HFF-Myc (cell line): ENCODE data around the gene KIAA1210.

Source experiments
- DNase-seq: peaks from one replicate; pipeline ENCODE4 v3.0.0-alpha.2; 2011; ENCODE audit warnings: low read depth; ENCODE audit errors: extremely low read depth
- H3K4me3 ChIP-seq: replicated peaks from 2 replicates; pipeline ENCODE4 v1.5.1; 2011; ENCODE audit warnings: low read depth, mild to moderate bottlenecking, control low read depth, low read length
- TF ChIP-seq, protein P1 (sequence below): IDR thresholded peaks from 2 replicates; pipeline ENCODE4 v1.5.1; 2012; ENCODE audit warnings: mild to moderate bottlenecking, low read depth, low read length, control low read depth; ENCODE audit errors: missing control alignments

Gene KIAA1210

DNA sequence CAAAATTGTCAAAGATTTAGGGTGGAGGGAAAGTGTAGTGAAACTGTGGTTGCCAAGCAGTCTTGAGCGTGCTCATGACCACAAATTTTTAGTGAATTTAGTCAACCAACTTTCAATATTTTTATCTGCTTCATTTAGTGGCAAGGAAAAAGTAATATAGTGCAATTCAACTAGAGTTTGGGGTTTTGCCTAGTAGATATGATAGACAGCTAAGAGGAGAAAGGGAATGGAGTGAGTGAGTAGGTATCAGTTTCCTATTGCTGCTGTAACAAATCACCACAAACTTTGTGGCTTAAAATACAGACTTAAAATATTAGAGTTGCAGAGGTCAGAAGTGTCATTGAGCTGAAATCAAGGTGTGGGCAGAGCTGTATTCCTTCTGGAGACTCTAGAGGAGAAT, 58.5 kb downstream of the KIAA1210 start:
- no peak for DNase-seq
- TF ChIP-seq, protein P1, sequence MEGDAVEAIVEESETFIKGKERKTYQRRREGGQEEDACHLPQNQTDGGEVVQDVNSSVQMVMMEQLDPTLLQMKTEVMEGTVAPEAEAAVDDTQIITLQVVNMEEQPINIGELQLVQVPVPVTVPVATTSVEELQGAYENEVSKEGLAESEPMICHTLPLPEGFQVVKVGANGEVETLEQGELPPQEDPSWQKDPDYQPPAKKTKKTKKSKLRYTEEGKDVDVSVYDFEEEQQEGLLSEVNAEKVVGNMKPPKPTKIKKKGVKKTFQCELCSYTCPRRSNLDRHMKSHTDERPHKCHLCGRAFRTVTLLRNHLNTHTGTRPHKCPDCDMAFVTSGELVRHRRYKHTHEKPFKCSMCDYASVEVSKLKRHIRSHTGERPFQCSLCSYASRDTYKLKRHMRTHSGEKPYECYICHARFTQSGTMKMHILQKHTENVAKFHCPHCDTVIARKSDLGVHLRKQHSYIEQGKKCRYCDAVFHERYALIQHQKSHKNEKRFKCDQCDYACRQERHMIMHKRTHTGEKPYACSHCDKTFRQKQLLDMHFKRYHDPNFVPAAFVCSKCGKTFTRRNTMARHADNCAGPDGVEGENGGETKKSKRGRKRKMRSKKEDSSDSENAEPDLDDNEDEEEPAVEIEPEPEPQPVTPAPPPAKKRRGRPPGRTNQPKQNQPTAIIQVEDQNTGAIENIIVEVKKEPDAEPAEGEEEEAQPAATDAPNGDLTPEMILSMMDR, result no peak
- no peak overlapping the region for H3K4me3 ChIP-seq

DNA sequence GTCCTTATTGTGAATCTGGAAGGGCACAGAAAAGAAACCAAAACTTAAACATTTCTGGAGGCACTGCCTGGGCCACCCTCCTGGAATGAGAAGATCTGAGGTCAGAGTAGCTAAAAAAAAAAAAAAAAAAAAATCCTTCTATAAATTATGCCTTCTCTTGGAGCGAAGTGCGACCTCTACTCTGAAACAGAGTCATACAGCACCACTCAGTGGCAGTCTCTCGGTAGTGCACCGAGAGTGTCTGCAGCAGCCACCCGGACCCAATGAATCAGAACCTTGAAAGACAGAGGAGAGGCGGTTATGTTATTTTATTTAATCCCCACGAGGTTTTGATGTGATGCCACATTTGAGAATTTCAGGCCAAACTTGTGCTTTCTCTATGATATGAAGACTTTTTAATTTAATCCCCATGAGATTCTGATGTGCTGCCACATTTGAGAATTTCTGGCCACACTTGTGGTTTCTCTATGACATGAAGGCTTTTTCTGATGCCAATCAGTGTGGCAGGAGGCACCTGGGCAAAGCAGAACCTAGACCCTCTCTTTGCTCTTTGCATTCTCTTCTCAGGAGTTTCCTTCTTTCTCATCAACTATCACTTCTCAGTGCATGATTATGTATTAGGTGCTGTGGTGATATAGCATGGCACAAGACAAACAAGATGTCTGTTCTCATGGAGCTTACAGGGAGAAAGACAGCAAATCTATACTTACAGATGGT, 60.4 kb downstream of the KIAA1210 start:
- TF ChIP-seq, protein P1, result peak; percentile 62
- peak; percentile 21 for DNase-seq
- no peak overlapping the region for H3K4me3 ChIP-seq

DNA sequence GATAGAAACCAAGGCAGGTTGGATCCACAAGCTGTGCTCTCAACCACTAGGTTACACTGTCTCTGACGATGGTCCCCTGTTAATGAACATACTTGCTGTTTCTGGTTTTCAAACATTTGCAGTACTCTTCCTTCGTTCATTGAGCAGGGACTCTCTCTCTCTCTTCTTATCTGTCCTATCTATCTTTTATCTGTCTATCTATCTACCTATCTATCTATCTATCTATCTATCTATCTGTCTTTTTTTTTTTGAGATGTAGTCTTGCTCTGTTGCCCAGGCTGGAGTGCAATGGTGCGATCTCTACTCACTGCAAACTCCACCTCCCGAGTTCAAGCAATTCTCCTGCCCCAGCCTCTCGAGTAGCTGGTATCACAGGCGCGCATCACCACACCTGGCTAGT, 64.2 kb downstream of the KIAA1210 start:
- TF ChIP-seq, protein P1, result no peak
- no peak for DNase-seq
- H3K4me3 ChIP-seq, result no peak overlapping the region

DNA sequence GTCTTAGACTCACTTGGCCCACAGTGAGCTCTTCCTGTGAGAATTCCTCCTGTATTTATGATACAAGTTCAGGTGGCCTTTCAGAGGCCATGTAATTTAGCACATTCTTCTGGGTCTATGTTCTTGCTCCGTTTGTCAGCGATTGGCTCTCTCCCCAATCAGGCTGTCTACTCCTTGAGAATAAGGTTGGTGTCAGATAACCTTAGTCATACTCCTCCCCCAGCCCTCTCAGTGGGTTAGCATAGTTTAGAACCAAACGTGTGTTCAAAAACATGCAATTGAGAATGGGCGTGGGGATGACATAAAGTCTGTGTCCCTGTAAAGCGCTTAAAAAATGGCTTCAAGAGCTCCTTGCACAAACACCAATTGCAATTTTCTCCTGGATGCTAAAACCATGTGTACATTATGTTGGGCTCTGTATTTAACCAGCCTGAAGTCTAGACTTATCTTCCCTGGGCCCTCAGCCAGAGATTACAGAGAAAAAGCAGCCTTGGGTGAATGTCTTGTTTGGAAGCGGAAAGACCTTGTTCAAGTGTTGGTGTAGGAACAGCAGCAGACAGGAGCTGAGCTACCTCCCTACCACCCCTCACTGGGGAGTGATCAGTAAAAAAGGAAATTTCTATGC, 64.8 kb downstream of the KIAA1210 start:
- TF ChIP-seq, protein P1, result no peak
- H3K4me3 ChIP-seq, result no peak overlapping the region
- DNase-seq, result no peak

DNA sequence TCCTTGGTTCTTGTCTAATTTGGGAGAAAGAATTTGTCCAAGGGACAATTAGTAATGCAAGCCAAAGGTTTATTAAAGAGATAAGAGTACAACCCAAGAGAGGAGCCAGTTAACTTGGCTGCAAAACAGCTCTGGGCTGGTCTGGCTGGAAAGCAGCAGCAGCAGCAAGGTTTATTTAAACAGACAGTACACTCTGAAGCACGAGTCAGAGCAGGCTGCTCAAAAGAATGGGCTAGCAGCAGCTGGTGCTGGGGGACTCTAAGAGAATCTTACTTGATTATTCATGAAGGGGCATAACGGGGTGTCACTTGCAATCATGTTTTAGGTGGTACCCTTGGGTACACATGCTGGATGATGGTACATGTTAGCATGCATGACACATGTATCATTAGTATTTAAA, 71.9 kb downstream of the KIAA1210 start:
- TF ChIP-seq, protein P1, result no peak
- no peak for DNase-seq

DNA sequence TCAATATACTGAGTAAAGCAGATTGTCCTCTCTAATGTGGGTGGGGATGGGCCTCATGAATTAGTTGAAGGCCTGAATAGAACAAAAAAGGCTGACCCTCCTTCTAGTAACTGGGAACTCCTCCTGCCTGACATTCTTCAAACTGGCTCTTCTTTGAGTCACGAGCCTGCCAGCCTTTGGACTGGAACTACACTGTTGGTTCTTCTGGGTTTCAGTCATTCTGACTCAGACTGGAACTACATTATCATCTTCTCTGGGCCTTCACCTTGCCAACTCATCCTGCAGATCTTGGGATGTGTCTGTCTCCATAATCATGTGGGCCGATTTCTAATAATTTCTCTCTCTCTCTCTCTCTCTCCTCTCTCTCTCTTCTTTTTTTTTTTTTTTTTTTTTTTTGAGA, 81.7 kb downstream of the KIAA1210 start:
- DNase-seq, result no peak
- TF ChIP-seq, protein P1, result no peak
- H3K4me3 ChIP-seq, result no peak overlapping the region

More for the DNA sequence above, 71.9 kb downstream of the KIAA1210 start:
- no peak overlapping the region for H3K4me3 ChIP-seq
